NCI-H345 treated with DMSO at 0.1 percent for 48 hours (cell line): Measurements from ENCODE around the gene HIPK4.
"Not testable (repeated sequence)": the region's sequence is repeated elsewhere in the genome, so short reads cannot be mapped to it uniquely, and the experiment has no call there.

Source experiments
- DNase-seq: peaks from one replicate; lab custom pipeline; 2025; ENCODE audit not compliant: unreplicated experiment; lab: John Stamatoyannopoulos, UW

The HIPK4 gene, protein sequence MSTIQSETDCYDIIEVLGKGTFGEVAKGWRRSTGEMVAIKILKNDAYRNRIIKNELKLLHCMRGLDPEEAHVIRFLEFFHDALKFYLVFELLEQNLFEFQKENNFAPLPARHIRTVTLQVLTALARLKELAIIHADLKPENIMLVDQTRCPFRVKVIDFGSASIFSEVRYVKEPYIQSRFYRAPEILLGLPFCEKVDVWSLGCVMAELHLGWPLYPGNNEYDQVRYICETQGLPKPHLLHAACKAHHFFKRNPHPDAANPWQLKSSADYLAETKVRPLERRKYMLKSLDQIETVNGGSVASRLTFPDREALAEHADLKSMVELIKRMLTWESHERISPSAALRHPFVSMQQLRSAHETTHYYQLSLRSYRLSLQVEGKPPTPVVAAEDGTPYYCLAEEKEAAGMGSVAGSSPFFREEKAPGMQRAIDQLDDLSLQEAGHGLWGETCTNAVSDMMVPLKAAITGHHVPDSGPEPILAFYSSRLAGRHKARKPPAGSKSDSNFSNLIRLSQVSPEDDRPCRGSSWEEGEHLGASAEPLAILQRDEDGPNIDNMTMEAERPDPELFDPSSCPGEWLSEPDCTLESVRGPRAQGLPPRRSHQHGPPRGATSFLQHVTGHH

GRCh38 chr19:40390084-40390742 is at the start of gene HIPK4:
HIPK4 (minus strand) TSS chr19:40390181; CDS start chr19:40389902, 279 bp downstream.
- DNase-seq, result no peak

DNA sequence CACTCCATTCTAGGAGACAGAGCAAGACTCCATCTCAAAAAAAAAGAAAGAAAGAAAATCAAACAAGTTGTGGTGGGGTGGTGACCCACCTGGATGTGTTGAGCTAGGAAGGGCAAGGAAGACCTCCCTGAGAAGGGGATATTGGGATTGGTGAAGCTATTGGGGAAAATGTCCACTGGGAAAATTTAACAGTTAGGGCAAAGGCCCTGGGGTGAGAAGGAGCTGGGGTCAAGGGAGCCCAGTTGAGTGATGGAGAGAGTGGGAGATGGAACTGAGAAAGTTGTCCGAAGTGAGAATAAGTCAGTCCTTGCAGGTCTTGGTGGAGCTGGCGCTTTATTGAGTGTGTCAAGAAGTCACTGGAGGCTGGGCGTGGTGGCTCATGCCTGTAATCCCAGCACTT is 48.3 kb upstream of the HIPK4 start:
- no peak for DNase-seq

DNA sequence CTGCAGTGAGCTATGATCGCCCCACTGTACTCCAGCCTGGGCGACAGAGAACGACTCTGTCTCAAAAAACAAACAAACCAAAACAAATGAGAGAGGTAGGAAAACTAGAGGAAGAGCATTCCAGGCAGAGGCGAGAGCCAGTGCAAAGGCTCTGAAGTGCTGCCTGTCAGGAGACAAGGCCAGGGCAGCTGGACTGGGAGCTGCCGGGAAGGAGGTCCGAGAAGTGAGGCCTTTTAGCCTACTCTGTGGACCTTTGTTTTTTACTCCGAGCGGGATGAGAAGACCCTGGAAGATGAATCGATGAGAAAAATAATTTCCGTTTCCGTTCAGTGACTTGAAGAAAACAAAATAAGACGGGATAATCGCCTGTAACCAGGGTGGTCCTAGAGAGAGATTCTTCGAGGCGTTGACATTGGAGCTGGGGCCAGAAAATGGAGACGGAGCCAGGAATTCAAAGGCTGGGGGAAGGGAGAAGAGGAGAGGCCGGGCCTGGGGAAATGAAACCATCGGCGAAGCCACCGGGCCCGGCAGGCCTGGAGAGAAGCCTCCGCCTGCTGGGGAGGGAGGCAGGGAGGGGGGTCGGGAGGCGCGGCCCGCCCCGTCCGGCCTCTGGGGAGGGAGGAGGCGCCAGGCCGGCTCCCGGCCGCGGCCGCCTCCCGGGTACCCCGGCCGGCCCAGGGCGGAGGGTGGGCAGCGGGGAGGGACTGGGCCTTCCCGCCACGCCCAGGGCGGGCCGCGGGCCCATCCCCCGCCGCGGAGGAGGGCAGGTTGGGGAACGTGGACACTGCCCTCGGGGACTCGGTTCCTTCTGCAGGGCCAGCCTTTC is 43.6 kb upstream of the HIPK4 start:
- peak; percentile 77 for DNase-seq

DNA sequence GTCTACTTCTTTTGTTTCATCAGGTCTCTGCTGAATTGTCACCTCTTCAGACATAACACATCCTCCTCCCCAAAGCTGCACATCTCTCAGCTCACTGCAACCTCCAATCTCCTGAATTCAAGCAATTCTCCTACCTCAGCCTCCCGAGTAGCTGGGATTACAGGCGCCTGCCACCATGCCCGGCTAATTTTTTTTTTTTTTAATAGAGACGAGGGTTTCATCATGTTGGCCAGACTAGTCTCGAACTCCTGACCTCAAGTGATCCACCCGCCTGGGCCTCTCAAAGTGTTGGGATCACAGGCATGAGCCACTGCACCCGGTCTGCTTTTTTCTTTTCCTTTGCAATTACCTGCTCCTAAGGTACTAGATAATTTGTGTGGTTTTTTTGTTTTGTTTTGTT is 42.8 kb upstream of the HIPK4 start:
- not testable (repeated sequence) for DNase-seq

- no peak for DNase-seq
Observed at GRCh38 chr19:40431698-40432097, 41.7 kb upstream of the HIPK4 start.

GRCh38 chr19:40430242-40430641 is 40.3 kb upstream of the HIPK4 start:
- not testable (repeated sequence) for DNase-seq

DNA sequence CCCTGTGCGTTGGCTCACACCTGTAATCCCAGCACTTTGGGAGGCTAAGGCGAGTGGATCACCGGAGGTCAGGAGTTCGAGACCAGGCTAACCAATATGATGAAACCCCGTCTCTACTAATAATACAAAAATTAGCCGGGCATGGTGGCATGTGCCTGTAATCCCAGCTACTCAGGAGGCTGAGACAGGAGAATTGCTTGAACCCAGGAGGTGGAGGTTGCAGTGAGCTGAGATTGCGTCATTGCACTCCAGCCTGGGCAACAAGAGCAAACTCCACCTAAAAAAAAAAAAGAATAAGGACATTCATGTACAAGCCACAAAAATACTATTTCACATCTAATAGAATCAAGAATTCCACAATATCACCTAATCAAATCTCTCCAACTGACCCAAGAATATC is 38.2 kb upstream of the HIPK4 start:
- DNase-seq, result not testable (repeated sequence)

DNA sequence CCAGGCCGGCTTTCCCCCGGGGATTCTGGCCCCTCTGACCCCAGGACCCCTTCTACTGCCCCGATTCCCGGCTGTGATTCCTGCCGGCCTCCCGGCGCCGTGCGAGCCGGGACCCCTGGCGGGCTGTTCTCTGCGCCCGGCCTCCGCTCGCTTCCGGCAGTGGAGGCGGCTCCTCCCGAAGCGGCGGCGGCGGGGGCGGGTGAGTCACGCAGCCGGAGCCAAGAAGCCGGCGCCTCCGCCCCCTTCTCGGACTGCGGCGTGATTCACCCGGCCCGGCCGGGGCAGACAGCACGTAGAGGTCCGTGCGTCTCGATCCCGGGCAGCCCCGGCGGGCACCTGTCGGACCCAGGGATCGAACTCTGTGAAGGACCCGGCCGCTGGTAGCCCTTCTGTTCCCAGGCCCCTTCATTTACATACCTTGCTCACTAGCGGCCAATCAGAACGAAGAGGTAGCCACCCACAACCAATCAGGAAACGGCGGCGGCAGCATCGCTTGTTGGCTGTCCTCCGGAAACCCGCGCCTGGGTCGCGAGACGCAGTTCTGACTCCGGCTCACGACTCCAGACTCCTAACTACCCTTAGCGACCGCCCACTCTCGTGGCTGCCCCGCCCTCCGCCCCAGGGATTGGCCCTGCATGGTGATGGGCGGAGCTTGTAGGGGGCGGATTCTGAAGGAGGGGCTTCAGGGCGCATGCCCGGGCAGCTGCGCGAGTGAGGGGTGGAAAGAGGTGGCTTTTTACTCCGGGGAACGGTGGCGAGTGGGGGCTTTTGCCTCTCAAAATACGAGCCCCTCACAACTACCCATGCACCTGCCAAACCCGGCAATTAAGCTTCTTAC is 35.7 kb upstream of the HIPK4 start, which contains the start of gene SERTAD1:
Gene SERTAD1, minus strand, starts transcription at position 543 of the 838 bp plus-strand sequence. CDS start 2,446 bp downstream, outside the sequence.
- DNase-seq, result peak; percentile 100

- no peak for DNase-seq
Observed at GRCh38 chr19:40424637-40425449, 34.9 kb upstream of the HIPK4 start.

DNA sequence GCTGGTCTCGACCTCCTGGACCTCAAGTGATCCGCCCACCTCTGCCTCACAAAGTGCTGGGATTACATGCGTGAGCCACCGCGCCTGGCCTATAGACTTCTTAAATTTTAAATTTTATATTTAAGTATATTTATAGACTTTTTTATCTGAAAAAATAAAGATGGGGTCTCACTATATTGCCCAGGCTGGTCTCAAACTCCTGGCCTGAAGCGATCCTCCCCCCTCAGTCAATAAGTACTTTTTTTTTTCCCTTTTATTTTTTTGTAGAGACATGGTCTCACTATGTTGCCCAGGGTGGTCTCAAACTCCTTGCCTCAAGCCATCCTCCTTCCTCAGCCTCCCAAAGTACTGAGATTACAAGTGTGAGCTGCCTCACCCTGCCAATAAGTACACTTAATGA is 34.0 kb upstream of the HIPK4 start:
- no peak for DNase-seq

GRCh38 chr19:40422748-40423566 is 33.0 kb upstream of the HIPK4 start:
- no peak for DNase-seq

GRCh38 chr19:40421993-40422747 is 32.2 kb upstream of the HIPK4 start:
- DNase-seq, result no peak

GRCh38 chr19:40420766-40421765 is 31.1 kb upstream of the HIPK4 start:
- peak; percentile 92 for DNase-seq

GRCh38 chr19:40420451-40420765 is 30.4 kb upstream of the HIPK4 start:
- DNase-seq, result no peak

- DNase-seq, result no peak
Observed at GRCh38 chr19:40419780-40420179, 29.8 kb upstream of the HIPK4 start.

- DNase-seq, result no peak
Observed at GRCh38 chr19:40419066-40419612, 29.2 kb upstream of the HIPK4 start.
